Measurements from ENCODE around the gene LMAN2L.
"Not testable (repeated sequence)": the region's sequence is repeated elsewhere in the genome, so short reads cannot be mapped to it uniquely, and the experiment has no call there.

Gene LMAN2L

DNA sequence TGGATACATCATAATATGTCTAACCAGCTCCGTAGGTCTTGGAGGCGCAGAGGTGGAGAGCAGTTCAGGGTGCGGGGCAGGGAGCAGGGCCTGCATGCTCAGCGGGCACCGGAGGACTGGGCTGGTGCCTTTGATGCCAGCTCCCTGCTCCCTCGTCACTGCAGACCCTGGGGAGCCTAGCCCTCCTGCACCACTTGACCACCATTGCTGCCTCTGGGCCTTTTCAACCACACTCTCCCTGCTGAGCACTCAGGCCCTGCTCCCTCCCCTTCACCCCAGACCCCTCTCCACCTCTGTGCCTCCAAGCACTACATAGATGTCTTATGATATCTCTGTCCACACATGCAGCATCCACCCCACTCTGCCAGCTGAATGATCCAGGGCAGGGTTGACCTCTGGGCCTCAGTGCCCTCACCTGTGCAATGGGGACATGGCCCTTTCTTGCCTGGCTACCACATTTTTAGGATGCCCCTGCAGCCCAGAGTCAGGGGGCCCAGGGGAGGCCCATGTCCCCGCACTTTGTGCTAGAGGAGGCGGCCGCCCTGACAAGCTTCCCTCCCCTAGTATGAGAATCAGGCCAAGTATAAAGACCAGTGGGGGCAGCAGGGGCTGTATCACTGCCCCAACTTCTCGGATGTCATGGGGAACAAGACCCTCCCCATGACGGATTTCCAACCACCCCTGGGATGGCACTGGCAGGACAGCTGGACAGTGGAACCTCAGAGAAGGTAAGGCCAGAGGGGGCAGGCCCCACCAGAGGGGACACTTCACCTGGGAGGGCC, 51.0 kb downstream of the LMAN2L start:
- H3K27me3 Mint-ChIP-seq = peaks cover 4% of the 10 kb centered on the region
- H3K36me3 Mint-ChIP-seq (ENCODE audit: low read depth) = no peaks in the 10 kb centered on the region
- no peaks in the 10 kb centered on the region for H3K9me3 Mint-ChIP-seq
- no peak overlapping the region for H3K27ac Mint-ChIP-seq
- H3K4me1 Mint-ChIP-seq (ENCODE audit: low read depth) = no peaks in the 10 kb centered on the region
- H3K4me3 Mint-ChIP-seq = no peak overlapping the region

DNA sequence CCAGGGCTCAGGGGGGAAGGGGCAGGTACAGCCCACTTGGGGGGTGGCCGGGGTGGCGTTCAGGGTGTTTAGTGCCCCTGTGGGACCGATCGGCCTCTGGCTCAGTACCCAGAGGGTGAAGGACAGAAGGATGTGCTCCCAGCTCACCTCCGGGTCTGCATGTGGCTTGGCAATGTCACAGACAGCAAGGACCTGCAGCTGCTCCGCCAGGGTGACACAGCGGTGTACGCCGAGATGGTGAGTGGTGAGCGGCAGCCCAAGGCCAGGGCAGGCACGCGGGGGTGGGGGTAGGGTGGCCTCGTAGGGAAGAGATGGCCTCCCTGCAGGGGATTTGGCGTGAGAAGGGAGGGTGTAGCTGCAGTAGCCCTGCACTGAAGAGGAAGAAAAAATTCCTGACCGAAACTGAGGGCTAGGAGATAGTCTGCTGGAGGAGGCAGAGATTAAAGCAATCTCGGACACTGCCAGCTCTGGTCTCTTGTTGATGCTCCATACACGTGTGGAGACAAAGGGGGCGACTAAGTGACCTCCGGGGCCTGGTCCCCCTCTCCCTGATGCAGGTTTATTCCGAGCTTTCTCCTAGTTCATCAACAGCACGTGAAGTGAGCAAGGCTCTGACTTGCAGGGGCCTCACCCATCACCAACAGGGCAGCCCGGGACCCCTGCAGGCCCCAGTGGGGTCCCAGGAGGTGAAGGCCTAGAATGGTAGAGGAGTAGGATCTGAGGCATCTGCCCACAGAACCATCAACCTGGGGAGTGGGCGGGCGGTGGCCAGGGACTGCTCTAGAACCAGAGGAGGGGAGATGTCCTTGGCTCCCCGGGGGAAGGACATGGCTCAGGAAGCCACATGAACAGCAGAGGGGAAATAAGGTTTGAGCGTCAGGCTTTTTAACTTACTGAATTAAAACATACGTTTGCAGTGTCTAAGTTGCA, 51.9 kb downstream of the LMAN2L start:
- H3K27me3 Mint-ChIP-seq = peaks cover 4% of the 10 kb centered on the region
- no peaks in the 10 kb centered on the region for H3K4me1 Mint-ChIP-seq (ENCODE audit: low read depth)
- H3K27ac Mint-ChIP-seq = no peak overlapping the region
- no peaks in the 10 kb centered on the region for H3K36me3 Mint-ChIP-seq (ENCODE audit: low read depth)
- no peak overlapping the region for H3K4me3 Mint-ChIP-seq
- H3K9me3 Mint-ChIP-seq = no peaks in the 10 kb centered on the region

DNA sequence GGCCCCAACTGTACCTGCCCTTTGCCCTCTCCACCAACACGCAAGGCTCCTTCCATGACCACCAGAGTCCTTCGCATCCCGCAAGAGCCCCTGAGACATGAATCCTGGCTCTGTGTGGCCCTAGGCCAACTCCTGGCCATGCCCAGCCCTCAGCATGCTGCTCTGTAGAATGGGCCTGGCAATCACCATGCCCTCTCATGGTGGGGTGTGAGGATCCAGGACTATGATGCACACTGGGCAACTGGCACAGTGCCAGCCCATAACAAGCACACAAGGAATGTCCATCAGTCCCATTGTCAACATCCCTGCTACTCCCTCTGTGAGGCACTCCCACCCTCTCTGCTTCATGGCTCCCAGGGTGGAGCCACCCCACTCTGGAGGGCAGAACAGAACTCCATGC, 52.6 kb downstream of the LMAN2L start:
- Mint-ChIP-seq H3K4me1 (ENCODE audit: low read depth) (no peaks in the 10 kb centered on the region), H3K27me3 (peaks cover 4% of the 10 kb centered on the region), H3K36me3 (ENCODE audit: low read depth) (no peaks in the 10 kb centered on the region), H3K27ac (no peak overlapping the region), H3K4me3 (no peak overlapping the region), H3K9me3 (no peaks in the 10 kb centered on the region)

DNA sequence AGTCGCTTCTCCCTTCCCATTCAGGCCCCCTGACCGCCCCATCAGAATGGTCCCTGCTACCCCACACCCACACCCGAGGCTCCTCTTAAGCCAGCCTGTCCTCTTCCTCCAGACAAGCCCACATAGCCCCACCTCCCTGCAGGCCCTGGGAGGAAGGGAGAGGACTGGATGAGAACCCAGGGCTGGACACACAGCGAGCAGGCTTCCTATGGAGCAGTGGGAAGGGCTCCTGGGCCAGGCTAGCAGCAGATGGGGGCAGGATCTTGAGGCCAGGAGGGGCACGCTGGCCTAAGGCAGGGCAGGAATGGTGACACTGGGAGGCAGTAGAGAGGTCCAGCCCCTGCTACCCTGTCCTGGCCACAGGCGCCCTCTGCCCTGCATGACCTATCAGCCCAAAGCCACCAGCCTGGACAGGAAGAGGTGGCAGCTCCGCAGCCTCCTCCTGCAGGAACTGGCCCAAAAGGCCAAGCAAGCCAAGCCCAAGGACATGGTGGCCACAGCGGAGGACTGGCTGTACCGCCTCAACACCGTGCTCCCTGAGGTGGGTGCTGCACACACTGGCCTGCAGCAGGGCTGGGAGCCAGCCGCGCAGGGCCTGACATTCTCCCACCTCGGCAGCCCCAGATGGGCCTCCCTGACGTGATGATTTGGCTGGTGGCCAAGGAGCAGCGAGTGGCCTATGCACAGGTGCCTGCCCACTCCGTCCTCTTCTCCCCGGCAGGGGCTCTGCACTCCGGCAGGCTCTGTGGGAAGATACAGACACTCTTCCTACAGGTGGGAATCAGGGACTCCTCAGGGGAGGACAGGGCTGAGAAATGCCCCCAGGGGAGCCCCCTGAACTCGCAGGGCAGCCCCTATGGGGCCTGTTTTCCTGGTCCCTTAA, 54.0 kb downstream of the LMAN2L start:
- Mint-ChIP-seq H3K4me1 (ENCODE audit: low read depth) (no peaks in the 10 kb centered on the region), H3K4me3 (no peak overlapping the region), H3K27me3 (peaks cover 4% of the 10 kb centered on the region), H3K36me3 (ENCODE audit: low read depth) (no peaks in the 10 kb centered on the region), H3K9me3 (no peaks in the 10 kb centered on the region), H3K27ac (no peak overlapping the region)

DNA sequence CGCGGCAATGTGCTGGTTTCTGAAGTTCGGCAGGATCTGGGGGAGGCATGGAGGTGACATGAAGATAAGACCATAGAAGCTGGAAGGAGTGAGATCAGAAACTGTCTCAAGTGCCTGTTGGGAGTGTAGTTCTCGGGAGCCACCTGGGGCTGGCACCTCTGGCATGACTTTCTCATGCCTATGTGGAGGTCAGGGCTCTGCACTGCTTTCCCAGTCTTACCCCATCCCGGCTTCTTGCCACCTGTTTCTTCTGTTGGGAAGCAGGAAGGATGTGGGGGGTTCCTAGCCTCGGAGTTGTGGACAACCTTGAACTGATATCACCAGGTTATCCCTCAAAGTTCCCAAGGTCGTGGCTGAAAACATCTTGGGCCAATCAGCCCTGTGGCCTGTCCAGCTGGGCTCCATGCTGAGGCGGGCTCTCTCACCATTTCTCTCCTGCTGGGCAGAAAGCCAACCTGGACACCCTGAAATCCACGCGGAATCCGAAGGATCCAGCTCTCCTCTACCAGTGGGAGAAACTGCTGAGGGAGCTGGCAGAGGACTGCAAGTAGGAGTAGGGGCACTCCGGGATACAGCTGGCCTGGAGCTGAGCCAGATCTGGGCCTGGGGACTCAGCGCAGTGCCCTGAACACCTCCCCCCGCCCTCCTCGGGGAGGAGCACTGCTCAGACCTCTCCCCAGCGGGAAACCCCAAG, 54.8 kb downstream of the LMAN2L start:
- Mint-ChIP-seq H3K9me3 (no peaks in the 10 kb centered on the region), H3K27ac (no peak overlapping the region), H3K4me1 (ENCODE audit: low read depth) (no peaks in the 10 kb centered on the region), H3K4me3 (no peak overlapping the region), H3K36me3 (ENCODE audit: low read depth) (no peaks in the 10 kb centered on the region), H3K27me3 (peaks cover 8% of the 10 kb centered on the region)

DNA sequence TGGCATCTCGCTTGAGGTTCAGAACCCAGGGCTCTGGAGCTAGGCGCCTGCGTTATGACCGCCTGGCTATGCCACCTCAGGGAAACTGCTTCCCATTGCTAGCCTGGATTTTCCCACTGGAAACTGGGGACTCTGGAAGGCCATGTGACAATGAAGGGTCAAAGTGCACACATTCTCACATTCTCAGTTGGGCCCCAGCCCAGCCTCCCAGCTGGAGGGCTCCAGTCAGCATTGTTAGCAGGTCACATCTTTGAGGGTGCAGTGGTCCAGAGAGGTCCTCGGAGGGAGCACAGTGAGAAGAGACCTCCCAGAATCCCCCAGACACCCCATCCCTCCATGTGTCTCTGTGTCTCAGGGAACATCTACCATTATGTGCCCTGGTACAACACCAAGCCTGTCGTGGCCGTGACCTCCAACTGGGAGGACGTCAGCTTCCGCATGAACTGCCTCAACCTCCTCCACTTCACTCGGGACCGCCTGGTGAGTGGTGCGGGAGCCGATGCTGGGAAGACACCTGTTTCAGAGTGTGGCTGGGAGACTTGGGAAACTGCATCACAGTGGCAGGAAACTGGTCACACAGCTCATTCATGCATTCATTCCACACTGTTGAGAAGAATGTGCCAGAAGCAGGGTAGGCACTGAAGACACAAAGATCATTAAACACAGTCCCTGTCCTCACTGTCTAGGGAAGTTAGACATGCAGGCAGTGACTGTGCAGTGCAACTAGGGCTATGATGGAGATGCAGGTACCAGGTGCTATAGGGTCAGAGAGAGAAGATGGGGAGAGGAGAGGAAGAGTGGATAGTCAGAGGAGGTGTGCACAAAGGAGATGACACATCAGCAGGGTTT, 55.7 kb downstream of the LMAN2L start:
- Mint-ChIP-seq H3K4me3 (no peak overlapping the region), H3K9me3 (no peaks in the 10 kb centered on the region), H3K27ac (no peak overlapping the region), H3K4me1 (ENCODE audit: low read depth) (no peaks in the 10 kb centered on the region), H3K27me3 (peaks cover 8% of the 10 kb centered on the region), H3K36me3 (ENCODE audit: low read depth) (no peaks in the 10 kb centered on the region)

DNA sequence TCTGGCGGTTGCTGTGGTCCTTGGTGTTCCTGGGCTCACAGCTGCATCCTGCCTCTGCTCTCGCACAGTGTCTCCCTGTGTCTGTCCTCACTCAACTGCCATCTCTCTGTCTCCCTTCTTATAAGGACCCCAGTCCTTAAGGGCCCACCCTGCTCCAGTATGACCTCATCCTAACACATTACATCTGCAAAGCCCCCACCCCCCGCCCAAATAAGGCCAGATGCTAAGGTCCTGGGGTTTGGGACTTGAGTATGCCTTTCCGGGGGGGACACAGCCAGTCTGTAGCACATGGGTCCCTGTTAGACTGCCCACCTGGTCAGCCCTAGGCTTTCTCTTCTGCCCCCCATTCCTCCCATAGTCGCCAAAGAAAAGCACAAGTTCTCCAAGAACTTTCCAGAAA, 56.6 kb downstream of the LMAN2L start:
- Mint-ChIP-seq H3K27ac (no peak overlapping the region), H3K4me3 (no peak overlapping the region), H3K36me3 (ENCODE audit: low read depth) (no peaks in the 10 kb centered on the region), H3K9me3 (no peaks in the 10 kb centered on the region), H3K27me3 (peaks cover 8% of the 10 kb centered on the region), H3K4me1 (ENCODE audit: low read depth) (no peaks in the 10 kb centered on the region)

DNA sequence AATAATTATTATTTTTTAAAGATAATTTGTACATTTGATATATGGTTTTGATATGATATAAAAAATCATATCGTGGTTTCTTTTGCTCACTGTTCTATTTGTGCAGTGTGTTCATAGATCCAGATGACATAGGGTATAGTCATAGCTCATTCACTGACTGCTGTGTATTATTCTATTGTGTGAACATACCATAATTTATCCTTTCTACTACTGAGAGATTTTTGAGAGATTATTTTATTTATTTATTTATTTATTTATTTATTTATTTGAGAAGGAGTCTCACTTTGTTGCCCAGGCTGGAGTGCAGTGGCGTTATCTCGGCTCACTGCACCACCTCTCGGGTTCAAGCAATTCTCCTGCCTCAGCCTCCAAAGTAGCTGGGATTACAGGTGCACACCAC, 58.3 kb downstream of the LMAN2L start:
- Mint-ChIP-seq H3K4me3 (no peak overlapping the region), H3K36me3 (ENCODE audit: low read depth) (no peaks in the 10 kb centered on the region), H3K9me3 (no peaks in the 10 kb centered on the region), H3K27me3 (peaks cover 8% of the 10 kb centered on the region), H3K4me1 (ENCODE audit: low read depth) (no peaks in the 10 kb centered on the region), H3K27ac (no peak overlapping the region)

DNA sequence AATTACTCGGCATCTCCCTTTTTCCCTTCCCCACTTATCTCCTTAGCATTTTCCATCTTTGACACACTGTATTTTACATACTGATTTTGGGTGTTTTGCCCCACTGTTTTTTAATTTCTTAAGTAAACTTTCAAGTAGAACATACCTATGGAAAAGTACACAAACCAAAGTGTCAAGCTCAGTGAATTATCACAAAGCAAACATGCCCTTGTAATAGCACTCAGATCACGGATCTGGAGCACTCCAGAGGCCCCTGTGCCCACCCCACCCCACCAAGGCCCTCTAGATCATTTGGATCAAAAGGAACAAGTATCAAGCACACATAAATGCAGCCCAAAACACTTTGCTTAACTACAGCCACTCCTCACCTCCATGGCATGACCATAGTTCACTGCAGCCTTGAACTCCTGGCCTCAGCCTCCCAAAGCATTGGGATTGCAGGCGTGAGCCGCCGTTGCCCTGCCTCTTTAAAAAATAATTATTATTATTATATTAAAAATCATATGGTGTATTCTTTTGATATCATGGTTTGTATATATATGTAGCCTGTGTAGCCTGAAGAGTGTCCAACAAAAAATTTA, 59.2 kb downstream of the LMAN2L start:
- Mint-ChIP-seq H3K4me3 (no peak overlapping the region), H3K36me3 (ENCODE audit: low read depth) (no peaks in the 10 kb centered on the region), H3K27me3 (peaks cover 8% of the 10 kb centered on the region), H3K4me1 (ENCODE audit: low read depth) (no peaks in the 10 kb centered on the region), H3K27ac (no peak overlapping the region), H3K9me3 (no peaks in the 10 kb centered on the region)

DNA sequence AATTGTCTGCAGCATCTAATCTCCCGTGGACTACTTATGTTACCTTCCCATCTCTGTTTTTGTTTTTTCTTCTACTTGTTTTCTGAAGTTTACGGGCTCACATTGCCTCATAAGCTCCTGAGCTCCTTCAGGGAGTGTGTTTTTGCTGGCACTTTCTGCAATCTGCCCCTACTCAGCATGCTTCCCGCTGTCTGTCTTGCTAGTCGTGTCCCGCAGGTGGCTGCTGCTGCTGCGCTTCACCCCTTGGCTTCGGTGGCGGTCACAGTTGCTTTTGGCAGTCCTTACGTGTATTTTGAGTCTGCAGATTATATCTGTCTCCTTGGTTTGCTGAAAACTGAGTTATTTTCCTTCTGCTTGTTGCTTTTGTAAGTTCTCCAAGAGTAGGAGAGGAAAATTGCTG, 60.0 kb downstream of the LMAN2L start:
- no peaks in the 10 kb centered on the region for H3K9me3 Mint-ChIP-seq
- H3K4me3 Mint-ChIP-seq = no peak overlapping the region
- H3K4me1 Mint-ChIP-seq (ENCODE audit: low read depth) = no peaks in the 10 kb centered on the region
- peaks cover 8% of the 10 kb centered on the region for H3K27me3 Mint-ChIP-seq
- H3K36me3 Mint-ChIP-seq (ENCODE audit: low read depth) = no peaks in the 10 kb centered on the region
- H3K27ac Mint-ChIP-seq = no peak overlapping the region

DNA sequence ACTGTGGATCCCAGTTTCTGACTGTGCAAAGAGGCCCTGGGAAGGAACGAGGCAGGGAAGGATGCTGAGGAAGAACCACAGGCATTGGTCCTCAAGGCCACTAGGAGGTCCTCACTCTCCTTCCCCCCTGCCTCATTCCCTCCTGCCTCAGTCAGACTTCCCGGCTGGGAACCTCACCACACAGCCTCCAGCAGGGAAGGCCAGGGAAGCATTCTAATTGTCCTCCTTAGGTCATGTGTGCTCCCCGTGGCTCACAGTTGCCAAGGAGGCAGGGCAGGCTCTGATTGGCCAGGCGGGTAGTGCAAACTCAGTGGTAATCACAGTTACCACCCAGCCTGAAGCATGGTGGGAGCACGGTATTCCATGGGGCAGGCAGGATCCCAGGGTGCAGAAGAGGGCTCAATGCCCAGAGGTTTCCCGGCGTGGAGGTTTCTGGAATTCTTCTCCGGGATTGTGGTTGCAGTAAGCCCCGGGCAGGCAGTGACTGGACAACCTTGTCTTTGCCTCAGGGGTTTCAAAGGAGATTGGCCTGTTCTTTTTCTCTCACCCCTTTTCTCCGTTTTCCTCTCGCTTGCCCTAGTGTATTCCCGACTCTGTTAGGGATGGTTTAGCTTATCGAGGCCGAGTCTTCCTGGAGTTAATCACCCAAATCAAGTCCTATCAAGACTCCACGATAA, 70.2 kb downstream of the LMAN2L start:
- Mint-ChIP-seq H3K9me3 (no peaks in the 10 kb centered on the region), H3K36me3 (ENCODE audit: low read depth) (no peaks in the 10 kb centered on the region), H3K27me3 (no peaks in the 10 kb centered on the region), H3K4me3 (no peak overlapping the region), H3K27ac (no peak overlapping the region), H3K4me1 (ENCODE audit: low read depth) (no peaks in the 10 kb centered on the region)

DNA sequence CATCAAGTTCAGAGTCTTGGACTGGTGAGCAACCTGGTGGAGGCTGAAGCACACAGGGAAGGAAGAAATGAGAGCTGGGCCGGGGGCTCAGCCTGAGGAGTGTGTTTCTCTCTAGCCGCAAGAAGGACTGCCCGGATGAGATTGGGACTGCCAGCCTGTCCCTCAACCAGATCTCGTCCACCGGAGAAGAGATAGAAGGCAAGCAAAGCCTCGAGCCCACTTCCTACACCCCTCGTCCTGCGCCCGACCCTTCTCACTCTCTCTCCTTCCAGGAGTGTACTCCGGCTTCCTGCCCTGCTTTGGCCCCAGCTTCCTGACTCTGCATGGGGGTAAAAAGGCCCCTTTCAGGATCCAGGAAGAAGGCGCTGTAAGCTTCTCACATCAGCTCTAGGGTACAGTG, 71.1 kb downstream of the LMAN2L start:
- Mint-ChIP-seq H3K36me3 (ENCODE audit: low read depth) (no peaks in the 10 kb centered on the region), H3K27ac (no peak overlapping the region), H3K9me3 (no peaks in the 10 kb centered on the region), H3K27me3 (no peaks in the 10 kb centered on the region), H3K4me1 (ENCODE audit: low read depth) (no peaks in the 10 kb centered on the region), H3K4me3 (no peak overlapping the region)

DNA sequence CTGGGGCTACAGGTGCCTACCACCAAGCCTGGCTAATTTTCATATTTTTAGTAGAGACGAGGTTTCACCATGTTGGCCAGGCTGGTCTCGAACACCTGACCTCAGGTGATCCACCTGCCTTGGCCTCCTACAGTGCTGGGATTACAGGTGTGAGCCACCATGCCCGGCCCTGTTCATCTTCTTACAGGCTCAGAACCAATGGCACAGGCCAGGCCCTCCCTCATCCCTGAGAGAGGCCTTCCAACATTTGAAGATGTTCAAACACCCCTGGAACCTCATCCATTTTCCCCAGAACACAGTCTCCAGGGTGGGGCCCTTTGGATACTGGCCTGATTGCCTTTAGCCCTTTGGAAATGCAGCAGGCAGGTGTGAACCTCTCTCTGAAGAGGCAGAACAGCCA, 74.1 kb downstream of the LMAN2L start:
- not testable (repeated sequence) for H3K27ac Mint-ChIP-seq; H3K9me3 Mint-ChIP-seq; H3K4me1 Mint-ChIP-seq (ENCODE audit: low read depth); H3K4me3 Mint-ChIP-seq; H3K36me3 Mint-ChIP-seq (ENCODE audit: low read depth); H3K27me3 Mint-ChIP-seq
